Stimulated activated naive CD8-positive, alpha-beta T cell treated with anti-CD3 and anti-CD28 coated beads, Interleukin-15, Interleukin-2, amounts not matched to agents 100 ng/mL and 50 ng/mL, for 24 hours (primary cell): Measurements from ENCODE around the gene MAP4K3.
"Not testable (repeated sequence)": the region's sequence is repeated elsewhere in the genome, so short reads cannot be mapped to it uniquely, and the experiment has no call there.

Experiments
- H3K27ac Mint-ChIP-seq: one replicate; pipeline ENCODE4 v1.8.0; 2021; ENCODE audit warnings: mild to moderate bottlenecking, mixed read lengths
- H3K27me3 Mint-ChIP-seq: one replicate; pipeline ENCODE4 v1.8.0; 2021; ENCODE audit warnings: mixed read lengths
- H3K36me3 Mint-ChIP-seq: one replicate; pipeline ENCODE4 v1.8.0; 2021; ENCODE audit warnings: low read depth, mixed read lengths
- H3K4me1 Mint-ChIP-seq: one replicate; pipeline ENCODE4 v1.8.0; 2021; ENCODE audit warnings: low read depth, mixed read lengths
- H3K4me3 Mint-ChIP-seq: one replicate; pipeline ENCODE4 v1.8.0; 2021; ENCODE audit warnings: mild to moderate bottlenecking, mixed read lengths
- H3K9me3 Mint-ChIP-seq: one replicate; pipeline ENCODE4 v1.8.0; 2021; ENCODE audit warnings: mixed read lengths

The MAP4K3 gene

DNA sequence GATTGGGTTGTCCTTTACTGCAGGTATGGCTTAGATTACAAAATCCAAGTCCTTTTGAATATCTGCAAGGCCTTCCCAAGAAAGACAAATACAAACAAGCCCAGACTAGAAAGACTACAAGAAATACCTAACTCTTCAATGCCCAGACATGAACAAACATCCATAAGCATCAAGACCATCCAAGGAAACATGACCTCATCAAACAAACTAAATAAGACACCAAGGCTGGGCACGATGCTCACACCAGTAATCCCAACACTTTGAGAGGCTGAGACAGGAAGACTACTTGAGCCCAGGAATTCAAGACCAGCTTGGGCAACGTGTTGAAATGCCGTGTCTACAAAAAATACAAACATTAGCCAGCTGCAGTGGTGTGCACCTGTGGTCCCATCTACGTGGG lies 31.7 kb downstream of the MAP4K3 start:
- Mint-ChIP-seq H3K36me3 (no peaks in the 10 kb centered on the region), H3K27ac (no peak overlapping the region), H3K9me3 (no peaks in the 10 kb centered on the region), H3K4me1 (peaks cover 82% of the 10 kb centered on the region), H3K4me3 (no peak overlapping the region), H3K27me3 (no peaks in the 10 kb centered on the region)

DNA sequence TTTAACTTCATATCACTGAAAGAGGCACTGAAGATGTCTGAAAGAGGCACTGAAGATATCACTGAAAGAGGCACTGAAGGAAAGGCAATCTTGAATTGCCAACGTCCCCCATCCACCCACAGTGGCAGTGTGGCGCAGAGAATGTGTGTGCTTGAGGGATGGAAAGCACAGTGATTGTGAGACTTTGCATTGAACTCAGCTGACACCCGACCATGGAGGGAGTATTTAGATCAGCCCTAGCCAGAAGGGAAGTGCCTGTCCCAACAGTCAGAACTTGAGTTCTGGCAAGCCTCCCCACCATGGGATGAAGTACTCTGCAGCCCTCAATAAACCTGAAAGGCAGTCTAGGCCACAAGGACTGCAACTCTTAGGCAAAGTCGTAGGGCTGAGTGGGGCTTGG lies 33.8 kb downstream of the MAP4K3 start:
- Mint-ChIP-seq H3K27ac (no peak overlapping the region), H3K27me3 (no peaks in the 10 kb centered on the region)

DNA sequence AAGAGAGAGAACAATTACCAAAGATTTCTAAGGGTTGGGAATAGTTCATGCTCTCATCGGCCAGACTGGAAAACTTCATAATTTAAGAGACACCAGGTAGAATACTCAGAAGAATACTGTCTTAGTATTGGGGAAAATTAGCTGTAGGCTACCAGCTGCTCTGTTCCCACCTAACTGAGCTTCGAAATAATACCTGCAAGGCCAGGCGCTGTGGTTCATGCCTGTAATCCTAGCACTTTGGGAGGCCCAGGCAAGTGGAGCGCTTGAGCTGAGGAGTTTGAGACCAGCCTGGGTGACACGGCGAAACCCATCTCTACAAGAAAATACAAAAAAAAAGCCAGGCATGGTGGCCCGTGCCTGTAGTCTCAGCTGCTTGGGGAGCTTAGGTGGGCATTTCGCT lies 35.8 kb downstream of the MAP4K3 start:
- H3K27me3 Mint-ChIP-seq, result no peaks in the 10 kb centered on the region
- peaks cover 56% of the 10 kb centered on the region for H3K4me1 Mint-ChIP-seq
- no peaks in the 10 kb centered on the region for H3K36me3 Mint-ChIP-seq
- no peak overlapping the region for H3K27ac Mint-ChIP-seq
- H3K9me3 Mint-ChIP-seq, result no peaks in the 10 kb centered on the region
- H3K4me3 Mint-ChIP-seq, result no peak overlapping the region

More for the DNA sequence above, 33.8 kb downstream of the MAP4K3 start:
- no peak overlapping the region for H3K4me3 Mint-ChIP-seq
- H3K4me1 Mint-ChIP-seq, result peaks cover 73% of the 10 kb centered on the region
- no peaks in the 10 kb centered on the region for H3K36me3 Mint-ChIP-seq
- no peaks in the 10 kb centered on the region for H3K9me3 Mint-ChIP-seq

DNA sequence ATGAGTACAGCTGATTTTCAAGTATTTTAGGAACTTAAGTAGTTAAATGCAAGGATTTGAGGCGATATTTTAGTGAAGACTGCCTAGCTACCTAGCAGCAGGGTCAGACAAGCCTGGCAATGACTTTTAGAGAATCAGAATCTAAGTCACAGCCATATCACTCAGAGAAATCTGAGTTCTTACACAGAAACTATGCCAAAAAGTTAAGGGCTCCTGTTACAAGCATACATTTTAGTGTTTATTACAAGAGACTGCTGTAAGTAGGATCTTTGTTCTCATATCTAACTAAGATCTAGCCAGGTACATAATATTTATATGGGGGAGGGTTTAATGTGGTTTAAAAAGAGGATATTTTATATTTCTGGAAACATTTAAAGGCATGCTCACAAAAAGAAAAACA lies 37.5 kb downstream of the MAP4K3 start:
- no peaks in the 10 kb centered on the region for H3K27me3 Mint-ChIP-seq
- H3K4me3 Mint-ChIP-seq, result no peak overlapping the region
- H3K9me3 Mint-ChIP-seq, result no peaks in the 10 kb centered on the region
- H3K4me1 Mint-ChIP-seq, result peaks cover 45% of the 10 kb centered on the region
- no peak overlapping the region for H3K27ac Mint-ChIP-seq
- no peaks in the 10 kb centered on the region for H3K36me3 Mint-ChIP-seq

DNA sequence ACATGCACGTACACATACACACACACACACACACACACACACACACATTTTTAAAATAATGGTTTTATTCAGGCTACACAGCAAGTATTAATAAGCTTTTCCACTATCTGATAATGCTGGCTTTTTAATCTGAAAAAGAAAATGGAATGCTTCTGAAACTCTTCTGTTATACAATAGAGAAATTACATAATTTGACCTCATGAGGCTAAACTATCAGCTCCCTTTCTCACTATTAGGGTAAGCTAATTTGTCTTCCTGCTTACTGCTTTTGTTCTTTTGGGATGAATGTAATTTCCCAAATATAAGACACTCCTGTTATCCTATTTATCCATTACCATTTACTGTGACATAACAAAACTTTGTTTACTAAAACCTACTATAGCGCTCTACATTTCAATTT lies 41.8 kb downstream of the MAP4K3 start:
- H3K4me1 Mint-ChIP-seq, result peaks cover 14% of the 10 kb centered on the region
- no peak overlapping the region for H3K4me3 Mint-ChIP-seq
- no peaks in the 10 kb centered on the region for H3K9me3 Mint-ChIP-seq
- peaks cover 5% of the 10 kb centered on the region for H3K36me3 Mint-ChIP-seq
- H3K27ac Mint-ChIP-seq, result no peak overlapping the region
- no peaks in the 10 kb centered on the region for H3K27me3 Mint-ChIP-seq

DNA sequence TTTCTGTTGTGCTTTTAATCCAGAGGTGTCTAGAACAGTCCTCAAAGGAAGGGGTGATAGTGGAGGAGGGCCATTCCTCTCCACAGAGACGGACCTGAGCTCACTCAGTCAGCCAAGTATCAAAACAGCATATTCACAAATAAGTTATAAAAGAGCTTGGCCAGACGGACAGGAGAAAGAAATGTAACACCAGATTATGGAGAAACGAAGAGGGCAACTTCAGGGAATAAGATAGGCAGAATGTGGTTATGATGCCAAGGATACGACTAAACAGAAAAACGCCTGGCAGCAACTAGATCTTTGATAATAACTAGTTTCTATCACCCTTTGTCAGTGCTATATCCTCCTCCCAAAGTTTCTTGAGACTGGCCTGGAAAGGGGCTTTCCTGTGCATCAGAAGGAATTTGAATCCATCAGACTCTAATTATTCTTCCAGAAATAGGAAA lies 42.5 kb downstream of the MAP4K3 start:
- Mint-ChIP-seq H3K27me3 (no peaks in the 10 kb centered on the region), H3K9me3 (no peaks in the 10 kb centered on the region), H3K36me3 (peaks cover 5% of the 10 kb centered on the region), H3K27ac (no peak overlapping the region), H3K4me3 (no peak overlapping the region), H3K4me1 (peaks cover 7% of the 10 kb centered on the region)

DNA sequence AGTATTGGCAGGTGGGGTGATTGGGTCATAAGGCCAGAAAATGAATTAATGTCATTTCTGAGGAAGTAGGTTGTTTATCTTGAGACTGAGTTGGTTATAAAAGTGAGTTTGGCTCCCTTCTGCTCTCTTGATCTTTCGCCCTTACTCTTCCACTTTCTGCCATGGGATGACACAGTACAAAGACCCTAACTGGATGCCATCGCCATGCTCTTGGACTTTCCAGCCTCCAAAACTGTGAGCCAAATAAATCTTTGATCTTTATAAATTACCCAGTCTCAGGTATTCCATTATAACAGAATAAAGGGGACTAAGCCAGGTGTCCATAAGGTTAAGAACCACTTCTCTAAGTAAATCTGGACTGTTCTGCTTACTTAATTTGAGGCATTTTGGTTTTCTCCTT lies 44.4 kb downstream of the MAP4K3 start:
- H3K36me3 Mint-ChIP-seq, result peaks cover 5% of the 10 kb centered on the region
- peaks cover 12% of the 10 kb centered on the region for H3K4me1 Mint-ChIP-seq
- no peak overlapping the region for H3K27ac Mint-ChIP-seq
- H3K9me3 Mint-ChIP-seq, result no peaks in the 10 kb centered on the region
- H3K27me3 Mint-ChIP-seq, result no peaks in the 10 kb centered on the region
- no peak overlapping the region for H3K4me3 Mint-ChIP-seq

DNA sequence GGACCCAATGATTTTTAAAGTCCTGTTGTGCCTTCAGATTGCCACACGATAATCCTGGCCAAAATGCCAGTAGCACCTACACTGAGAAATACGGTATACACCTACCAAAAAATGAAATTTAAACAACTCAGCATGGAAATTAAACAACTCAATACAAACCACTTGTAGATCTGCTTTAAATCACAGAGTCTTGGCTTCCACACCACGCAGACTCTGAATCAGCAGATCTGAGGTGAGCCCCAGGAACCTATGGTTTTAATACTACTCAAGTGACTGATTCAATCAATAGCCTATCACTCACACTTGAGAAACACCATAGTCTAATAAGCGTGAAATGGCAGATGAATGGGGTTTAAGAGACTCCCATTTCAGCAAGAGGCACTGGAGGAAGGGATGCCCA lies 46.9 kb downstream of the MAP4K3 start:
- H3K27ac Mint-ChIP-seq, result no peak overlapping the region
- no peaks in the 10 kb centered on the region for H3K9me3 Mint-ChIP-seq
- H3K27me3 Mint-ChIP-seq, result no peaks in the 10 kb centered on the region

DNA sequence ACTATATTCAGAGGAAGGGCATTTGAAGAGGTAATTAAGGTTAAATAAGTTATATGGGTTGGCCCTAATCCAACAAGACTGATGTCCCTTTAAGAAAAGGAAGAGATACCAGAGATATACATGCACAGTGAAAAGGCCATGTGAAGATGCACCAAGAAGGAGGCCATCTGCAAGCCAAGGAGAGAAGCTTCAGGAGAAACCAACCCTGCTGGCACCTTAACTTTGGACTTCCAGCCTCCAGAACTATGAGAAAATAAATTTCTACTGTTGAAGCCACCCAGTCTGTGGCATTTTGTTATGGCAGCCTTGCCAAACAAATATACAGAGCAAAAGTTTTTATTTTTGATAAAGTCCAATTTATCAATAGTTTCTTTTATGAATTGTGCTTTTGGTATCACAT lies 51.0 kb downstream of the MAP4K3 start:
- Mint-ChIP-seq H3K9me3 (peaks cover 4% of the 10 kb centered on the region), H3K27ac (no peak overlapping the region), H3K4me3 (no peak overlapping the region), H3K36me3 (peaks cover 9% of the 10 kb centered on the region), H3K4me1 (peaks cover 24% of the 10 kb centered on the region), H3K27me3 (no peaks in the 10 kb centered on the region)

More for the DNA sequence above, 46.9 kb downstream of the MAP4K3 start:
- H3K4me1 Mint-ChIP-seq, result peaks cover 14% of the 10 kb centered on the region
- peaks cover 13% of the 10 kb centered on the region for H3K36me3 Mint-ChIP-seq
- H3K4me3 Mint-ChIP-seq, result no peak overlapping the region

DNA sequence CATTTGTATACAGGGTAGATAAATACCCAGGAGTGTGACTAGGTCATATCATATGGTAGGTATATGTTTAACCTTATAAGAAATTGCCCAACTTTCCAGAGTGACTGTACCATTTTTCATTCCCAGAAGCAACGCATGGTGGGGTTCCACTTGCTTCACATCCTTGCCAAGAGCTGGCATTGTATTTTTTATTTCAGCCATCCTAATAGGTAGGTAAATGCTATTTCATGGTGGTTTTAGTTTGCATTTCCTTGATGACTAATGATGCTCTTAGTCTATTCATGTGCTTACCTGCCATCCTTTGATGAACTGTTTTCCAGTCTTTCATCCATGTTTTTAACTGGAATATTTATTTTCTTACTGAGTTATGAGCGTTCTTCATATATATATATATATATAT lies 51.9 kb downstream of the MAP4K3 start:
- H3K4me3 Mint-ChIP-seq, result no peak overlapping the region
- H3K27me3 Mint-ChIP-seq, result no peaks in the 10 kb centered on the region
- peaks cover 4% of the 10 kb centered on the region for H3K9me3 Mint-ChIP-seq
- peaks cover 9% of the 10 kb centered on the region for H3K36me3 Mint-ChIP-seq
- H3K4me1 Mint-ChIP-seq, result peaks cover 33% of the 10 kb centered on the region
- H3K27ac Mint-ChIP-seq, result no peak overlapping the region

DNA sequence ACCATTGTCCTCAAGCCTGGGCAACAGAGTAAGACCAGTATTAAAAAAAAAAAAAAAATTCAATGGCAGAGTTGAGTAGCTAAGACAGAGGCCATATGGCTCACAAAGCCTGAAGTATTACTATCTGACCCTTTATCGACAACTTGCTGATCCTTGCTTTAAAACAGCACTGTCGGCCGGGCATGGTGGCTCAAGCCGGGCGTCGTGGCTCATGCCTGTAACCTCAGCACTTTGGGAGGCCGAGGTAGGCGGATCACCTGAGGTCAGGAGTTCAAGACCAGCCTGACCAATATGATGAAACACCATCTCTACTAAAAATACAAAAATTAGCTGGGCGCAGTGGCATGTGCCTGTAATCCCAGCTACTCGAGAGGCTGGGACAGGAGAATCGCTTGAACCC lies 53.0 kb downstream of the MAP4K3 start:
- H3K27ac Mint-ChIP-seq, H3K9me3 Mint-ChIP-seq, H3K27me3 Mint-ChIP-seq, H3K36me3 Mint-ChIP-seq, H3K4me3 Mint-ChIP-seq: not testable (repeated sequence)
- peaks cover 40% of the 10 kb centered on the region for H3K4me1 Mint-ChIP-seq

DNA sequence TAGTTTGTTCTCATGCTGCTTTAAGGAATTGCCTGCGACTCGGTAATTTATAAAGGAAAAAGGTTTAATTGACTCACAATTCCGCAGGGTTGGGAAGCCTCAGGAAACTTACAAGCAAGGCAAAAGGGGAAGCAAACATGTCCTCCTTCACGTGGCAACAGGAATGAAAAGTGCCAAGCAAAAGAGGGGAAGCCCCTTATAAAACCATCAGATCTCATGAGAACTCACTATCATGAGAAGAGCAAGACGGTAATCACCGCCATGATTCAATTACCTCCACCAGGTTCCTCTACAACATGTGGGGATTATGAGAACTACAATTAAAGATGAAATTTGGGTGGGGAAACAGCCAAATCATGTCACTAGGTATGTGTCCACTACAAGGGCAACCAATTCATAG lies 53.9 kb downstream of the MAP4K3 start:
- H3K27me3 Mint-ChIP-seq, result no peaks in the 10 kb centered on the region
- H3K4me3 Mint-ChIP-seq, result no peak overlapping the region
- H3K27ac Mint-ChIP-seq, result no peak overlapping the region
- H3K4me1 Mint-ChIP-seq, result peaks cover 42% of the 10 kb centered on the region
- peaks cover 9% of the 10 kb centered on the region for H3K36me3 Mint-ChIP-seq
- H3K9me3 Mint-ChIP-seq, result peaks cover 4% of the 10 kb centered on the region

DNA sequence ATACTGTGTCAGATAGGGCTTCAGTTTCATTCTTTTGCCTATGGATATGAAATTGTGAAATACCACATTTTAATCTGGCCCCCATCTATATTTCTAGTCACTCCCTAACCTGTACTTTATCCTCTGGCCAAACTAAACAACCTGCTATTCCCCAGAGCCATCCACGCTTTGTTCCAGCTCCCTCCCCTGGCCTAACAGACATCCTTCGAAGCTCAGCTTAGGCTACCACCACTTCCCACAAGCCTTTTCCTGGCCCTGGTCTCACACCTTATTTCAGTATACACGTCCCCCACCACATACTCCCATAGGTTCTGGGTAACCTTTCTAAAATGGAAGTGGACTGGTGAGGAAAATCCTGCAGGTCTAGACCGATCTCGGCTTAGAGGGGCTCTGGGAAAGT lies 55.4 kb downstream of the MAP4K3 start:
- no peak overlapping the region for H3K4me3 Mint-ChIP-seq
- peak overlapping the region; percentile 23 for H3K27ac Mint-ChIP-seq
- peaks cover 46% of the 10 kb centered on the region for H3K4me1 Mint-ChIP-seq
- peaks cover 4% of the 10 kb centered on the region for H3K9me3 Mint-ChIP-seq
- H3K36me3 Mint-ChIP-seq, result peaks cover 9% of the 10 kb centered on the region
- no peaks in the 10 kb centered on the region for H3K27me3 Mint-ChIP-seq

DNA sequence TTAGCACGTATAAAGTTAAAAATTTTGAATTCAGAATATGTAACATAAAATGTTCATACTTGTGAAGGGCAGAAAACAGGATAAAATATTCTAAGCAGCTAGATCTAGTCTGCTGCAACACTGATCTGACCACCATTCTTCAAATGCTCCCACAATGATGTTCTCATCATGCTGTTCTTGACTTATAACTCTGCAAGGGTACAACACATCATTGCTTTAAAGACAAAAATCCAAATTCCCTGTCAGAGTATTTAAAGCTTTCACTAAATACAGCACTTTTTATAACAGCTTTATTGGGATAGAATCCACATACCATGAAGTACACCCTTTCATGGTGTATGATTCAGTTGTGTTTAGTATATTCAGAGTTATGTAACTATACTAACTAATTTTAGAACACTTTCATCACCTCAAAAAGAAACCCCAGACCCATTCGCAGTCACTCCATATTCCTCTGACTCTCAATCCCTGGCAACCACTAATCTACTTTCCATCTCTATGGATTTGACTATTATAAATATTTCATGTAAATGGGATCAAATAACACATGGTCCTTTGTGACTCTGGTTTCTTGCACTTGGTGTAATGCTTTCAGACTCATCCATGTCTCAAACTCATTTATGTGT lies 56.4 kb downstream of the MAP4K3 start:
- H3K36me3 Mint-ChIP-seq, result peaks cover 8% of the 10 kb centered on the region
- H3K9me3 Mint-ChIP-seq, result peaks cover 4% of the 10 kb centered on the region
- peaks cover 56% of the 10 kb centered on the region for H3K4me1 Mint-ChIP-seq
- H3K27me3 Mint-ChIP-seq, result no peaks in the 10 kb centered on the region
- no peak overlapping the region for H3K27ac Mint-ChIP-seq
- H3K4me3 Mint-ChIP-seq, result no peak overlapping the region

DNA sequence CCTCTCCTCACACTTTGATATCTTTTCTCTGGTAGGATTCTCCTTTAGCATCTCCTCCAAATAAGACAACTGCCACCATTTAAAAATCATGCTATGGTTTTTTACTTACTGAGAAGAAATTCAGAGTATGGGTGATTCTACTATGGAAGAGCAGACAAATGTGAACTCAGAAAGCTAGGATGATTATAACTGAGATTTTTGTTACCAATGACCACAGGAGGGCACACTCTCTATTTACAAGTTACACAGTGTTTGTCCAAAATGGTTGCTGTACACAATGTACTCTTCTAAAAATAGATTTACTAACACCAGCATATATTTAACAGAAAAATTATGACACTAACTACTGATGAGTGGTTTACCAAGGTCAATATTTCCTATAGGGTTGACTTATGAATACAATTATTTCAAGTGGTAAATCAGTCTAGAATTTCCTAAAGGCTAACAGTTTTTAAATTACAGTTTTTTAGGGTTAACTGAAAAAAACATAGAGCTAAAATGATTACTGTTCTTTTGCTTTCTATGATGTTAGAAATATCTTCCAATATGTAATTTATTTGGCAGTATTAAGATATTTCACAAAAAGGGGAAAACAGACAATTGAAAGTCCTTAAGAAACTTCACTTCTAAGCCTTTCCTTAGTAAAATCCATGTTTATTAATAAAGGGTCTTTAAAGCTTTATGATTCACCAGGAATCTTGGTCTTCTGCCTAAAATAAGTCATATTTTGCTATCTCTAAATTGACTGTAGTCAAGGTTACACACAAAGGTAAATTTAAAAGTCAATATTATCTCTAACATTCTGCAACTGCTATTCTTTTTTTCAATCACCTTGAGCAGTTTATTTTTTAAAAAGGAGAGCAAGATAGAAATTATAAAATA lies 57.2 kb downstream of the MAP4K3 start:
- Mint-ChIP-seq H3K27ac (no peak overlapping the region), H3K4me3 (no peak overlapping the region), H3K27me3 (no peaks in the 10 kb centered on the region), H3K9me3 (peaks cover 1% of the 10 kb centered on the region), H3K36me3 (peaks cover 16% of the 10 kb centered on the region), H3K4me1 (peaks cover 56% of the 10 kb centered on the region)
